Nephron (organoid): ENCODE measurements around the gene NKAIN2.
"Not testable (repeated sequence)": the region's sequence is repeated elsewhere in the genome, so short reads cannot be mapped to it uniquely, and the experiment has no call there.

Experiments used
- H3K27ac Mint-ChIP-seq, 3 experiments: 2 replicates each; pipeline ENCODE4 v1.8.0; 2020; ENCODE audit warnings: mixed read lengths in 3 of 3, mild to moderate bottlenecking in 2 of 3, moderate library complexity in 1 of 3
- H3K27me3 Mint-ChIP-seq: 2 replicates; pipeline ENCODE4 v1.8.0; 2021; ENCODE audit warnings: low read depth, mild to moderate bottlenecking, moderate library complexity, mixed read lengths
- H3K36me3 Mint-ChIP-seq: 2 replicates; pipeline ENCODE4 v1.8.0; 2020; ENCODE audit warnings: low read depth, mixed read lengths
- H3K4me1 Mint-ChIP-seq: 2 replicates; pipeline ENCODE4 v1.8.0; 2020; ENCODE audit warnings: mixed read lengths
- H3K4me3 Mint-ChIP-seq, 3 experiments: 2 replicates each; pipeline ENCODE4 v1.8.0; 2020; ENCODE audit warnings: mild to moderate bottlenecking in 3 of 3, mixed read lengths in 3 of 3, moderate library complexity in 2 of 3
- H3K9me3 Mint-ChIP-seq: 2 replicates; pipeline ENCODE4 v1.8.0; 2020; ENCODE audit warnings: mixed read lengths
- CTCF ChIP-seq, 3 experiments: fragments of 200-600 bp; sonication (generic); IDR thresholded peaks; one replicate each; pipeline ENCODE4 v1.5.0; 2021; ENCODE audit warnings: antibody characterized with exemption in 3 of 3; ENCODE audit not compliant: unreplicated experiment in 3 of 3

The NKAIN2 gene

GRCh38 chr6:124237911-124238310, 434.2 kb downstream of the NKAIN2 start:
- TF ChIP-seq CTCF (IDR thresholded peaks at IDR 0.05; ENCODE audit: unreplicated experiment in 3 of 3), result no peak
- no peak overlapping the region for H3K4me3 Mint-ChIP-seq
- H3K4me1 Mint-ChIP-seq, result no peaks in the 10 kb centered on the region
- H3K9me3 Mint-ChIP-seq, result peaks cover 15% of the 10 kb centered on the region
- no peak overlapping the region for H3K27ac Mint-ChIP-seq
- no peaks in the 10 kb centered on the region for H3K27me3 Mint-ChIP-seq
- no peaks in the 10 kb centered on the region for H3K36me3 Mint-ChIP-seq

- not testable (repeated sequence) for H3K4me1 Mint-ChIP-seq, H3K27ac Mint-ChIP-seq, H3K4me3 Mint-ChIP-seq, H3K36me3 Mint-ChIP-seq, H3K27me3 Mint-ChIP-seq
- peaks cover 15% of the 10 kb centered on the region for H3K9me3 Mint-ChIP-seq
Measured at GRCh38 chr6:124238408-124238807, 434.7 kb downstream of the NKAIN2 start.

- H3K36me3 Mint-ChIP-seq, result no peaks in the 10 kb centered on the region
- H3K27ac Mint-ChIP-seq, result no peak overlapping the region
- H3K4me1 Mint-ChIP-seq, result no peaks in the 10 kb centered on the region
- H3K4me3 Mint-ChIP-seq, result no peak overlapping the region
- H3K9me3 Mint-ChIP-seq, result no peaks in the 10 kb centered on the region
- TF ChIP-seq CTCF (IDR thresholded peaks at IDR 0.05; ENCODE audit: unreplicated experiment in 3 of 3), result no peak
- no peaks in the 10 kb centered on the region for H3K27me3 Mint-ChIP-seq
Measured at GRCh38 chr6:124254941-124255685, 451.4 kb downstream of the NKAIN2 start.

GRCh38 chr6:124260337-124260736, 456.7 kb downstream of the NKAIN2 start:
- no peak for TF ChIP-seq CTCF (IDR thresholded peaks at IDR 0.05; ENCODE audit: unreplicated experiment in 3 of 3)
- Mint-ChIP-seq H3K27ac (no peak overlapping the region), H3K27me3 (no peaks in the 10 kb centered on the region), H3K9me3 (no peaks in the 10 kb centered on the region), H3K36me3 (no peaks in the 10 kb centered on the region), H3K4me1 (no peaks in the 10 kb centered on the region), H3K4me3 (no peak overlapping the region)

GRCh38 chr6:124269733-124270132, 466.1 kb downstream of the NKAIN2 start:
- Mint-ChIP-seq H3K4me1 (peaks cover 2% of the 10 kb centered on the region), H3K4me3 (no peak overlapping the region)

GRCh38 chr6:124273701-124274100, 470.0 kb downstream of the NKAIN2 start:
- Mint-ChIP-seq H3K9me3 (peaks cover 9% of the 10 kb centered on the region), H3K4me3 (no peak overlapping the region), H3K36me3 (no peaks in the 10 kb centered on the region), H3K27ac (no peak overlapping the region), H3K27me3 (no peaks in the 10 kb centered on the region), H3K4me1 (peaks cover 9% of the 10 kb centered on the region)
- no peak for TF ChIP-seq CTCF (IDR thresholded peaks at IDR 0.05; ENCODE audit: unreplicated experiment in 3 of 3)

More at GRCh38 chr6:124269733-124270132, 466.1 kb downstream of the NKAIN2 start:
- Mint-ChIP-seq H3K36me3 (no peaks in the 10 kb centered on the region), H3K9me3 (peaks cover 9% of the 10 kb centered on the region), H3K27me3 (no peaks in the 10 kb centered on the region), H3K27ac (no peak overlapping the region)
- no peak for TF ChIP-seq CTCF (IDR thresholded peaks at IDR 0.05; ENCODE audit: unreplicated experiment in 3 of 3)
